IPS-15b (cell line): Measurements from ENCODE around the gene TIFAB.

Experiments
- H3K27me3 ChIP-seq: one replicate; pipeline ENCODE4 v1.6.1; 2013; ENCODE audit warnings: low read length; ENCODE audit not compliant: control insufficient read depth, insufficient read depth
- H3K36me3 ChIP-seq: one replicate; pipeline ENCODE4 v1.6.1; 2013; ENCODE audit warnings: low read length; ENCODE audit not compliant: control insufficient read depth, insufficient read depth
- H3K4me1 ChIP-seq: one replicate; pipeline ENCODE4 v1.6.1; 2013; ENCODE audit warnings: mild to moderate bottlenecking, low read length; ENCODE audit not compliant: control insufficient read depth, insufficient read depth
- H3K4me3 ChIP-seq: one replicate; pipeline ENCODE4 v1.5.1; 2013; ENCODE audit warnings: low read depth, low read length
- H3K9ac ChIP-seq: one replicate; pipeline ENCODE4 v1.6.1; 2013; ENCODE audit warnings: low read depth, mild to moderate bottlenecking, low read length
- H3K9me3 ChIP-seq: one replicate; pipeline ENCODE4 v1.6.1; 2013; ENCODE audit warnings: mild to moderate bottlenecking, low read length; ENCODE audit not compliant: control insufficient read depth, insufficient read depth

The TIFAB gene

GRCh38 chr5:135423846-135424168 lies 28.3 kb downstream of the TIFAB start:
- H3K4me3 ChIP-seq, result no peak overlapping the region

GRCh38 chr5:135423146-135423845 lies 28.9 kb downstream of the TIFAB start:
- Histone ChIP-seq H3K4me3 (no peak overlapping the region), H3K4me1 (no peaks in the 10 kb centered on the region), H3K9me3 (no peaks in the 10 kb centered on the region), H3K36me3 (no peaks in the 10 kb centered on the region), H3K27me3 (peaks cover 2% of the 10 kb centered on the region), H3K9ac (no peak overlapping the region)

More at GRCh38 chr5:135423846-135424168, 28.3 kb downstream of the TIFAB start:
- Histone ChIP-seq H3K27me3 (peaks cover 2% of the 10 kb centered on the region), H3K9ac (no peak overlapping the region), H3K9me3 (no peaks in the 10 kb centered on the region), H3K4me1 (no peaks in the 10 kb centered on the region), H3K36me3 (no peaks in the 10 kb centered on the region)

GRCh38 chr5:135422419-135422818 lies 29.7 kb downstream of the TIFAB start:
- Histone ChIP-seq H3K27me3 (peaks cover 2% of the 10 kb centered on the region), H3K36me3 (no peaks in the 10 kb centered on the region), H3K4me1 (no peaks in the 10 kb centered on the region), H3K9ac (no peak overlapping the region), H3K9me3 (no peaks in the 10 kb centered on the region), H3K4me3 (no peak overlapping the region)

- Histone ChIP-seq H3K36me3 (no peaks in the 10 kb centered on the region), H3K4me1 (no peaks in the 10 kb centered on the region), H3K4me3 (no peak overlapping the region), H3K9ac (no peak overlapping the region), H3K27me3 (peaks cover 2% of the 10 kb centered on the region), H3K9me3 (no peaks in the 10 kb centered on the region)
Observed at GRCh38 chr5:135417083-135417482, 35.1 kb downstream of the TIFAB start.

GRCh38 chr5:135405082-135405481 lies 47.1 kb downstream of the TIFAB start:
- Histone ChIP-seq H3K4me1 (peaks cover 13% of the 10 kb centered on the region), H3K4me3 (no peak overlapping the region), H3K36me3 (no peaks in the 10 kb centered on the region), H3K9ac (no peak overlapping the region), H3K27me3 (peaks cover 60% of the 10 kb centered on the region), H3K9me3 (no peaks in the 10 kb centered on the region)

GRCh38 chr5:135402031-135402430 lies 50.1 kb downstream of the TIFAB start:
- Histone ChIP-seq H3K9me3 (no peaks in the 10 kb centered on the region), H3K36me3 (no peaks in the 10 kb centered on the region), H3K4me3 (no peak overlapping the region), H3K27me3 (peaks cover 68% of the 10 kb centered on the region), H3K9ac (no peak overlapping the region), H3K4me1 (peaks cover 20% of the 10 kb centered on the region)

- Histone ChIP-seq H3K27me3 (peaks cover 73% of the 10 kb centered on the region), H3K4me3 (peak overlapping the region; percentile 60), H3K4me1 (peaks cover 20% of the 10 kb centered on the region), H3K9ac (no peak overlapping the region), H3K36me3 (no peaks in the 10 kb centered on the region), H3K9me3 (no peaks in the 10 kb centered on the region)
Observed at GRCh38 chr5:135400866-135401265, 51.3 kb downstream of the TIFAB start.

- Histone ChIP-seq H3K9me3 (no peaks in the 10 kb centered on the region), H3K4me1 (peaks cover 20% of the 10 kb centered on the region), H3K4me3 (peak overlapping the region; percentile 60), H3K36me3 (no peaks in the 10 kb centered on the region), H3K27me3 (peaks cover 75% of the 10 kb centered on the region), H3K9ac (no peak overlapping the region)
Observed at GRCh38 chr5:135399794-135400542, 52.2 kb downstream of the TIFAB start.

GRCh38 chr5:135398855-135399793 lies 53.0 kb downstream of the TIFAB start, which contains the start of gene MACROH2A1:
Gene MACROH2A1 (minus strand): TSS chr5:135399231. CDS start chr5:135389093, 10,138 bp downstream.
- Histone ChIP-seq H3K9me3 (no peaks in the 10 kb centered on the region), H3K27me3 (peaks cover 78% of the 10 kb centered on the region), H3K4me3 (peak within 1 kb of the TSS; percentile 60), H3K4me1 (peaks cover 20% of the 10 kb centered on the region), H3K36me3 (no peaks in the 10 kb centered on the region), H3K9ac (peak within 1 kb of the TSS; percentile 60)

GRCh38 chr5:135398160-135398854 lies 53.8 kb downstream of the TIFAB start:
- no peaks in the 10 kb centered on the region for H3K36me3 ChIP-seq
- H3K4me1 ChIP-seq, result peaks cover 20% of the 10 kb centered on the region
- no peaks in the 10 kb centered on the region for H3K9me3 ChIP-seq
- H3K27me3 ChIP-seq, result peaks cover 78% of the 10 kb centered on the region
- H3K4me3 ChIP-seq, result peak overlapping the region; percentile 60
- H3K9ac ChIP-seq, result peak overlapping the region; percentile 60
